ENCODE results near the gene ZNF217. TPM values are rescaled to one million over a fixed set of nuclear protein-coding genes. Genes with fewer than 3 reads are reported as not detected.
"Not testable (repeated sequence)": the region's sequence is repeated elsewhere in the genome, so short reads cannot be mapped to it uniquely, and the experiment has no call there.

The ZNF217 gene
- total RNA-seq = 100 to 1,000 TPM; 104 to 113 TPM

DNA sequence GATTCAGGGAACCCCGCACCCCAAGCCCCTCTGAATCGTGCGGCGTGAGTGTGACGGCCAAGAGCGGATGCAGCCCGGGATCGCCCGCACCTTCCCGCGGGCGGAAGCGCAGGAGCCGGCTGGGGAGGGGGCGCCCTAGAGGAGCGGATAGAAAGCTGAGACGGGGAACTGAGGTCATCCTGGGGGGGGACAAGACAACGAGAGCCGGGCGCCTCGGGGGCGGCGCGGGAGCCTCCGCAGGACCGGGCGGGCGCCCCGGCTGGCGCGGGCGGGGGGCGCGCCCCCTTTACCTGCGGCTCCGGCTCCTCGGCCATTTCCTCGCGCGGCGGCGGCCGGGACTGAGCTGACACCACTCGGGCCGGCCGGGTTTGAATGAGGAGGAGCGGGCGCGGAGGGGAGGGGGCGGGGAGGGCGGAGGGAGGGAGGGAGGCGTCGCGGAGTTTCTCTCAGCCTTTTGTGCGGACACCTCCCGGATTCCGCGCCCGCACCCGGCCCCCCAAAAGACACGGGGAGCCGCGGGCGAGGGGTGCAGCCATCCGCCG lies at the start of gene ZNF217:
ZNF217 (minus strand) TSS at position 374 of the 542 bp plus-strand sequence. CDS start 11,013 bp downstream, outside the sequence.
- ATAC-seq = peak; percentile 35
- peak within 1 kb of the TSS; percentile 88 for H3K4me3 Mint-ChIP-seq
- ChIA-PET CTCF (interaction anchor here (1.2 kb wide), 1 partner anchor 14 kb away, joined by 3 read pairs; no protein-coding TSS in a partner anchor), POLR2A (interaction anchor here (0.6 to 6.1 kb wide), 19 partner anchors 9 to 324 kb away, joined by 3 to 56 read pairs (median 5); no protein-coding TSS in a partner anchor)
- peak within 1 kb of the TSS; percentile 96 for H3K27ac Mint-ChIP-seq
- H3K36me3 Mint-ChIP-seq (ENCODE audit: low read depth) = peaks cover 55% of the 10 kb centered on the region
- not testable (repeated sequence) for H3K27me3 Mint-ChIP-seq (ENCODE audit: low read depth); H3K9me3 Mint-ChIP-seq (ENCODE audit: insufficient read depth)
- DNase-seq = peak; percentile 83
- H3K4me1 Mint-ChIP-seq (ENCODE audit: low read depth) = peaks cover 42% of the 10 kb centered on the region

DNA sequence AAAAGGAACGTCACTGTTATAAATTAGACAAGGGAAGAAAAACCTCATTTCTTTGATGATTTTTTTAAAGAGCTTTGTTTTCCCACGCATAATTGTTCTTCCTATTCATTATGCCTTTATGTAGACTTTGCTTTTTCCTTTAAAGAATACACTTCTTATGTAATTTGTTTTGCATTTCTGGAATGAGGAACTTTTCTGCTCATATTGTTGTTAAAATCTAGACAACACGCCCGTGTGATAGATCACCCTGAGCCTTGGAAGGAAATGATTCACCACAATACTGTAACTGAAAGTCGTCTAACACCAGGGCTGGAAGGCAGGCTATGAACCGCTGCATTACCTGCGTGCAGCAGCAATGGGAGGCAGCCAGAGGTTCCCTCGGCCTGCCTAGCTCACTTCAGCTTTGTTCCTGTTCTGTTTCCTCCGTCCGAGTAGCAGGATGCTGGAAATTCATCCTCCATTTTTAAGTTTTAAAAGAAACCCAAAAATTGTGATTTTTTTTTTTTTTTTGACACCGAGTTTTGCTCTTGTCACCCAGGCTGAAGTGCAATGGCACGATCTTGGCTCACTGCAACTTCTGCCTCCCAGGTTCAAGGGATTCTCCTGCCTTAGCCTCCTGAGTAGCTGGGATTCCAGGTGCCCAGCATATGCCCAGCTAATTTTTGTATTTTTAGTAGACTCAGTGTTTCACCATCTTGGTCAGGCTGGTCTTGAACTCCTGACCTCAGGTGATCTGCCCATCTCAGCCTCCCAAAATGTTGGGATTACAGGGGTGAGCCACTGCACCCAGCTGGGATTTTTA lies 49.6 kb upstream of the ZNF217 start:
- H3K27me3 Mint-ChIP-seq (ENCODE audit: low read depth) = no peaks in the 10 kb centered on the region
- peaks cover 1% of the 10 kb centered on the region for H3K36me3 Mint-ChIP-seq (ENCODE audit: low read depth)
- peak overlapping the region; percentile 87 for H3K27ac Mint-ChIP-seq
- peaks cover 55% of the 10 kb centered on the region for H3K4me1 Mint-ChIP-seq (ENCODE audit: low read depth)
- peak; percentile 94 for ATAC-seq
- CTCF ChIA-PET = interaction anchor here (0.7 to 2.4 kb wide), 20 partner anchors 10 to 426 kb away, joined by 3 to 15 read pairs (median 5); no protein-coding TSS in a partner anchor
- peak overlapping the region; percentile 56 for H3K4me3 Mint-ChIP-seq
- DNase-seq = peak; percentile 83
- POLR2A ChIA-PET = interaction anchor here (0.7 to 3.9 kb wide), 22 partner anchors 10 to 223 kb away, joined by 3 to 23 read pairs (median 4); partner anchors contain the start of gene ZNF217
- H3K9me3 Mint-ChIP-seq (ENCODE audit: insufficient read depth) = no peaks in the 10 kb centered on the region

DNA sequence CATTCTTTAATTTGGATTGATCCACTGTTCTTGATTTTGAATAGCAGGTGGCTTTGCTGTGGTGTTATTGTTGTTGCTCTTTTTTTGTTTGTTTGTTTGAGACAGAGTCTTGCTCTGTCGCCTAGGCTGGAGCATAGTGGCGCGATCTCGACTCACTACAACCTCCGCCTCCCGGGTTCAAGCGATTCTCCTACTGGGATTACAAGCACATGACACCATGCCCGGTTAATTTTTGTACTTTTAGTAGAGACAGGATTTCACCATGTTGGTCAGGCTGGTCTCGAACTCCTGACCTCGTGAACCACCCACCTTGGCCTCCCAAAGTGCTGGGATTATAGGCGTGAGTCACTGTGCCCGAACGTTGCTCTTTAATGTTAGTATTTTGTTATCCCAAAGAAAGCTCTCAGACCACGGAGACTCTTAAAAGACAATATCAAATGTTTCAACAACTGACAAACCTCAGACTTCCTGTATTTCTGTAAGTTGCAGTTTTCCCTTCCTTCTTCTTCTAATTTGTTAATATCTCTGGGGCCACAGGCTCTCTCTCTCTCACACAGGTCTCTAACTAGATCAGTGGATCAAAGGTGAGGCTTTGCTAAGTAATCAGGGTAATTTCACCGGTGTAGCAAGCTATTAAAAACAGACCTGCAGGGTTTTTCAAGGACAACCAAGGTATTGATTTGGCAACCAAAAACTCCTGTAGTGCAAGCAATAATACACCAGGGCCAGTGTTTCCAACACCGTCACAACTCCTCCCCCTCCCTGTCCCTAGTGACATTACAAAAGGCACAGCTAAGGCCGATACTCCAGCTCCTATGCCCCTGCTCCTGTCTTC lies 48.8 kb upstream of the ZNF217 start:
- Mint-ChIP-seq H3K4me1 (ENCODE audit: low read depth) (peaks cover 57% of the 10 kb centered on the region), H3K9me3 (ENCODE audit: insufficient read depth) (no peaks in the 10 kb centered on the region), H3K36me3 (ENCODE audit: low read depth) (peaks cover 1% of the 10 kb centered on the region), H3K27me3 (ENCODE audit: low read depth) (no peaks in the 10 kb centered on the region), H3K4me3 (peak overlapping the region; percentile 56), H3K27ac (peak overlapping the region; percentile 87)
- ChIA-PET POLR2A (interaction anchor here (0.7 to 3.9 kb wide), 22 partner anchors 11 to 224 kb away, joined by 3 to 23 read pairs (median 4); partner anchors contain the start of gene ZNF217), CTCF (interaction anchor here (0.7 to 2.4 kb wide), 22 partner anchors 11 to 426 kb away, joined by 3 to 15 read pairs (median 4); no protein-coding TSS in a partner anchor)
- peak; percentile 90 for ATAC-seq
- peak; percentile 69 for DNase-seq

DNA sequence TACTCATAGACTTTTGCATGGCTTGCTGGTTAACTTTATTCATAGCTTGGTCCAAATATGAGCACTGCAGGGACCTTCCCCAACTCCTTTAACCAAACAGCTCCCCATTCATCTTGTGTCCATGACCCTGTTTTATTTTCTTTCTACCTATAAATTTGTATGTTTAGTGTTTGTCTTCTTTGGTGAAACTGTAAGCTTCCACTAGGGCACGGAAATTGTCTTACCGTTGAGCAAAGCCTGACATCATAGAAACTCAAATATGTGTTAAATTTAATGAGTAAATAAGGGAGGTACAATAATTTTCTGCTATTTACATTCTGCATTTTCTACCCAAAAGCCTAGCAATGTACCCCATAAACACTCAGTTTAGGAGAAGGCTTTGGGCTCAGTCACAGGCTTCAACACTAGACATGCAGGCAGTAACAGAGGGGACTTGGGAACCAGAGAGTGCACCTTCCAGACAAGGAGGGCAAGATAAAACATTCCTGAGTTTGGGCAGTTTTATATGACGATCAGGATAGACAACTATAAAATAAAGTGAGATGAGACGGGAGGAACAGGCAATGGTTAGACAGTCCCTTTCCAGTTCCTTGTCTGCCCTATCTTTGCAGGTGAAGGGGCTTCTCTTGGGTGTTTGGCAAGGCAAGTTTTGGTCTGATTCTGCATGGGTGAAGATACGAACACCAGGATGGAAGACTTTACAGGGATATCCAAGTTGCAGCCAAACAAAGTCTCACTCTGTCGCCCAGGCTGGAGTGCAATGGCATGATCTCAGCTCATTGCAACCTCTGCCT lies 46.2 kb upstream of the ZNF217 start:
- peak overlapping the region; percentile 23 for H3K27ac Mint-ChIP-seq

DNA sequence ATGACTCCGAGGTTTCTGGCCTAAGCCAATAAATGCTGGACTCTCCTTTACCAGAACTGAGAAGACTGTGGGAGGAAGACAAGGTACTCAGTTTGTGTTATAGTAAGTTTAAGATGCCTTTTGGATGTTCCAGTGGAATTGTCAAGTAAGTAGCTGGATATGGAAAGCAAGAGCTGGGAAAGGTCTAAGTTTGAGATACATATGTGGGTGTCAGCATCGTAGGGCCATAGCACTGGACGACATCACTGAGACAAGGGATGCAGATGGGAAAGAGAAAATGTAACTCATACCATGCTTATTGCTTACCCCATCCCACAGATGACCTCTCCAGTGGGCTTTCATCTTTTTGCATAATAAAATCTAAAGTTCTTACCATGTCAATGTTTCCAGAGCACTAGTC lies 45.5 kb upstream of the ZNF217 start:
- no peaks in the 10 kb centered on the region for H3K27me3 Mint-ChIP-seq (ENCODE audit: low read depth)
- CTCF ChIA-PET = interaction anchor here (0.8 to 1.8 kb wide), 4 partner anchors 11 to 300 kb away, joined by 3 to 6 read pairs (median 4); no protein-coding TSS in a partner anchor
- ATAC-seq = no peak
- no peaks in the 10 kb centered on the region for H3K36me3 Mint-ChIP-seq (ENCODE audit: low read depth)
- POLR2A ChIA-PET = interaction anchor here (0.7 to 1.0 kb wide), 2 partner anchors 45 to 90 kb away, joined by 3 read pairs; partner anchors contain the start of gene ZNF217
- no peak overlapping the region for H3K4me3 Mint-ChIP-seq
- no peak overlapping the region for H3K27ac Mint-ChIP-seq
- no peaks in the 10 kb centered on the region for H3K9me3 Mint-ChIP-seq (ENCODE audit: insufficient read depth)
- DNase-seq = no peak
- H3K4me1 Mint-ChIP-seq (ENCODE audit: low read depth) = peaks cover 62% of the 10 kb centered on the region

More for the DNA sequence above, 46.2 kb upstream of the ZNF217 start:
- Mint-ChIP-seq H3K27me3 (ENCODE audit: low read depth) (no peaks in the 10 kb centered on the region), H3K36me3 (ENCODE audit: low read depth) (peaks cover 1% of the 10 kb centered on the region), H3K4me1 (ENCODE audit: low read depth) (peaks cover 62% of the 10 kb centered on the region), H3K4me3 (no peak overlapping the region), H3K9me3 (ENCODE audit: insufficient read depth) (no peaks in the 10 kb centered on the region)
- POLR2A ChIA-PET = interaction anchor here (0.7 to 1.0 kb wide), 2 partner anchors 46 to 90 kb away, joined by 3 read pairs; partner anchors contain the start of gene ZNF217
- no peak for ATAC-seq
- no peak for DNase-seq
- CTCF ChIA-PET = interaction anchor here (1.1 to 1.8 kb wide), 3 partner anchors 12 to 276 kb away, joined by 3 to 6 read pairs (median 4); no protein-coding TSS in a partner anchor

DNA sequence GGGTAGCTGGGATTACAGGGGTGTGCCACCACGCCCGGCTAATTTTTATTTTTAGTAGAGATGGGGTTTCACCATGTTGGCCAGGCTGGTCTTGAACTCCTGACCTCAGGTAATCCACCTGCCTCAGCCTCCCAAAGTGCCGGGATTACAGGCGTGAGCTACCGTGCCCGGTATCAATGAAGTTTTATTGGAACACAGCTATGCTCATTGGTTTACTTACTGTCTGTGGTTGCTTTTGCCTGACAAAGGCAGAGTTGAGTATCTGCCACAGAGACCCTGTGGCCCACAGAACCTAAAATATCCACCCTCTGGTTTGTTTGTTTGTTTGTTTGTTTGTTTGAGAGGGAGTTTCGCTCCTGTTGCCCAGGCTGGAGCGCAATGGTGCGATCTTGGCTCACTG lies 43.7 kb upstream of the ZNF217 start:
- POLR2A ChIA-PET, H3K27ac Mint-ChIP-seq: not testable (repeated sequence)
- CTCF ChIA-PET = interaction anchor here (0.6 kb wide), 1 partner anchor 551 kb away, joined by 3 read pairs; no protein-coding TSS in a partner anchor

DNA sequence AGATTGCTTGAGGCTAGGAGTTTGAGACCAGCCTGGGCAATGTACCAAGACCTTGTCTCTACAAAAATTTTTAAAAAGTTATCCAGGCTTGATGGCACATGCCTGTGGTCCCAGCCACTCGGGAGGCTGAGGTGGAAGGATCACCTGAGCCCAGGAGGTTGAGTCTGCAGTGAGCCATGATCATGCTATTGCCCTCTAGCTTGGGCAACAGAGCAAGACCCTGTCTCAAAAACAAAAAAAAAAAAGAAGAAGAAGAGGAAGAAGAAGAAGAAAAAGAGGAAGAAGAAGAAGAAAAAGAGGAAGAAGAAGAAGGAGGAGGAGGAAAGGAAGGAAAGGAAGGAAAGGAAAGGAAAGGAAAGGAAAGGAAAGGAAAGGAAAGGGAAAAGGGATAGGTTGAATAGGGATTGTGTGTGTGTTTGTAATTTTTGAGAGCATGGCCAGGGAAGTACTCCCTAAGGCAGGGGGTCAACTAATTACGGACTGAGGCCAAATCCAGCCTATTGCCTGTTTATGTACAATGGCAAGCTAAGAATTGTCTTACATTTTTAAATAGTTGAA lies 43.0 kb upstream of the ZNF217 start:
- POLR2A ChIA-PET = no interaction called here
- H3K27ac Mint-ChIP-seq = peak overlapping the region; percentile 31
- no peak for DNase-seq

More for the DNA sequence above, 43.7 kb upstream of the ZNF217 start:
- H3K27me3 Mint-ChIP-seq (ENCODE audit: low read depth); H3K9me3 Mint-ChIP-seq (ENCODE audit: insufficient read depth); H3K36me3 Mint-ChIP-seq (ENCODE audit: low read depth); H3K4me3 Mint-ChIP-seq; DNase-seq; ATAC-seq: not testable (repeated sequence)
- peaks cover 46% of the 10 kb centered on the region for H3K4me1 Mint-ChIP-seq (ENCODE audit: low read depth)

GRCh38 chr20:53635221-53635620 lies 41.6 kb upstream of the ZNF217 start:
- POLR2A ChIA-PET = interaction anchor here (0.8 to 0.9 kb wide), 2 partner anchors 11 to 25 kb away, joined by 3 read pairs; no protein-coding TSS in a partner anchor
- no peak for ATAC-seq
- no peak for DNase-seq
- H3K4me1 Mint-ChIP-seq (ENCODE audit: low read depth) = peaks cover 34% of the 10 kb centered on the region
- H3K27ac Mint-ChIP-seq = peak overlapping the region; percentile 22
- H3K9me3 Mint-ChIP-seq (ENCODE audit: insufficient read depth) = no peaks in the 10 kb centered on the region
- no peaks in the 10 kb centered on the region for H3K27me3 Mint-ChIP-seq (ENCODE audit: low read depth)
- no peaks in the 10 kb centered on the region for H3K36me3 Mint-ChIP-seq (ENCODE audit: low read depth)
- no peak overlapping the region for H3K4me3 Mint-ChIP-seq
- CTCF ChIA-PET = interaction anchor here (1.0 to 1.5 kb wide), 2 partner anchors 11 to 26 kb away, joined by 3 to 8 read pairs; no protein-coding TSS in a partner anchor

More for the DNA sequence above, 43.0 kb upstream of the ZNF217 start:
- Mint-ChIP-seq H3K36me3 (ENCODE audit: low read depth) (no peaks in the 10 kb centered on the region), H3K27me3 (ENCODE audit: low read depth) (no peaks in the 10 kb centered on the region), H3K4me3 (no peak overlapping the region), H3K4me1 (ENCODE audit: low read depth) (peaks cover 40% of the 10 kb centered on the region), H3K9me3 (ENCODE audit: insufficient read depth) (no peaks in the 10 kb centered on the region)
- CTCF ChIA-PET = interaction anchor here (0.6 kb wide), 1 partner anchor 136 kb away, joined by 3 read pairs; no protein-coding TSS in a partner anchor
- ATAC-seq = no peak

DNA sequence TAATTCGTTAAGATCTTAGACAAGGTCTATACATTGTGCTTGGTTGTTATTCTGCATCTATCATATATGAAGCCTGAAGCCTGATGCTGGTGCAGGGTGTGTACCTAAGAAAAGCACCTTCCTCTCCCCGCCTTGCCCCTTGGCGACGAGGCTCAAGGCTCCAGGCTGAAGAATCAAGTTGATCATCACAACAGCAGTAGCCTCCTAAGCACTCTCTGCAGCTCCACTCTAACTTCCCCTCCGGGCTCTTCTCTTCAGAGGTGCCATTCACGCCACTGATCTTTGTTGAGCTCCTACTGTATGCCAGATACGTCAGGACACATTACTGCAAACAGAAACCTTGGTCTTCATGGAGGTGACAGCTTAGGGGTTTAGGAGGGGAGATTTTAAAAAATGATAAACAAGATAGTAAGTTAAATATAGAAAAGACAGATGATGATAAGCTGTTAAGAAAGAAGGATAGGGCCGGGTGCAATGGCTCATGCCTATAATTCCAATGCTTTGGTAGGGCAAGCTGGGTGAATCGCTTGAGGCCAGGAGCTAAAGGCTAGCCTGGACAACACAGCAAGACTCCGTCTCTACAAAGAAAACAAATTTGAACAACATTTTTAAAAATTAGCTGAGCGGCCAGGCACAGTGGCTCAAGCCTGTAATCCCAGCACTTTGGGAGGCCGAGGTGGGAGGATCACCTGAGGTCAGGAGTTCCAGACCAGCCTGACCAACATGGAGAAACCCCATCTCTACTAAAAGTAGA lies 38.4 kb upstream of the ZNF217 start:
- CTCF ChIA-PET = interaction anchor here (1.2 kb wide), 1 partner anchor 12 kb away, joined by 3 read pairs; no protein-coding TSS in a partner anchor

DNA sequence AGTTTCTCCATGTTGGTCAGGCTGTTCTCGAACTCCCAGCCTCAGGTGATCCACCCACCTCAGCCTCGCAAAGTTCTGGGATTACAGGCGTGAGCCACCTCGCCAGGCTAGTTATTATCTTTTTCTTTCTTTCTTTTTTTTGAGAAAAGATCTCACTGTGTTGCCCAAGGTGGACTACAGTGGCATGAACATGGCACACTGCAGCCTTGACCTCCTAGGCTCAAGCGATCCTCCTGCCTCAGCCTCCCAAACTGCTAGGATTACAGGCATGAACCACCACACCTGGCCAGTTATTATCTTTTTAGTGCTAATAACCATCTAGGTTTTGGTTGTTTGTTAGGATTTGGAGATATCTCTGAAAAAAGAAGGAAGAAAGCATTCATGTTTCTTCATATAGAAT lies 35.8 kb upstream of the ZNF217 start:
- H3K27ac Mint-ChIP-seq = no peak overlapping the region
- H3K9me3 Mint-ChIP-seq (ENCODE audit: insufficient read depth) = no peaks in the 10 kb centered on the region
- H3K4me1 Mint-ChIP-seq (ENCODE audit: low read depth) = peaks cover 25% of the 10 kb centered on the region
- H3K36me3 Mint-ChIP-seq (ENCODE audit: low read depth) = no peaks in the 10 kb centered on the region
- no peak for ATAC-seq
- ChIA-PET CTCF (no interaction called here), POLR2A (no interaction called here)
- no peak overlapping the region for H3K4me3 Mint-ChIP-seq
- no peaks in the 10 kb centered on the region for H3K27me3 Mint-ChIP-seq (ENCODE audit: low read depth)
- no peak for DNase-seq

More for the DNA sequence above, 38.4 kb upstream of the ZNF217 start:
- peaks cover 35% of the 10 kb centered on the region for H3K4me1 Mint-ChIP-seq (ENCODE audit: low read depth)
- DNase-seq (no peak), ATAC-seq (no peak)
- H3K4me3 Mint-ChIP-seq = no peak overlapping the region
- H3K9me3 Mint-ChIP-seq (ENCODE audit: insufficient read depth) = no peaks in the 10 kb centered on the region
- H3K36me3 Mint-ChIP-seq (ENCODE audit: low read depth) = no peaks in the 10 kb centered on the region
- H3K27ac Mint-ChIP-seq = no peak overlapping the region
- no peaks in the 10 kb centered on the region for H3K27me3 Mint-ChIP-seq (ENCODE audit: low read depth)
- POLR2A ChIA-PET = no interaction called here
